Measurements from ENCODE around the gene TMEM178B. TPM values are rescaled to one million over a fixed set of nuclear protein-coding genes. Genes with fewer than 3 reads are reported as not detected.

TMEM178B gene
- total and polyA plus RNA-seq, 10 of the 15 experiments (the other 5 are each of a cell fraction or from before 2014, with no cell fraction given) = 0.01 to 1.1 (median 0.04) TPM; not detected in 2

- no peak overlapping the region for H3K4me3 ChIP-seq
- no peaks in the 10 kb centered on the region; the same call in 1 of the 2 replicates for H4K20me1 ChIP-seq (ENCODE audit: control insufficient read depth, insufficient read depth)
- no peaks in the 10 kb centered on the region for H3K36me3 ChIP-seq (ENCODE audit: control insufficient read depth in 2 of 2, insufficient read depth in 2 of 2, low read length in 1 of 2)
- in situ Hi-C loops (cut with MboI) (no loop called here), intact Hi-C loops (cut with micrococcal nuclease; ENCODE audit: unreplicated experiment) (no loop called here)
- ChIA-PET SMC1A (ENCODE audit: uncharacterized antibody, unreplicated experiment) (interaction anchor here (1.7 kb wide), 1 partner anchor 9 kb away, joined by 5 read pairs; no protein-coding TSS in a partner anchor), CTCF (interaction anchor here (0.7 to 2.0 kb wide), 7 partner anchors 15 to 559 kb away, joined by 3 to 7 read pairs (median 4); partner anchors contain the start of gene MRPS33), RAD21 (ENCODE audit: unreplicated experiment) (interaction anchor here (0.6 to 1.6 kb wide), 3 partner anchors 10 to 218 kb away, joined by 3 to 7 read pairs (median 5); partner anchors contain the start of gene MRPS33), POLR2A (no interaction called here)
- H3K27ac ChIP-seq (ENCODE audit: control insufficient read depth, insufficient read depth) = no peak overlapping the region
- FAIRE-seq (no peak), ATAC-seq (no peak), DNase-seq (ENCODE audit: low read depth, low spot score) (no peak)
- H3K9me3 ChIP-seq (replicated peaks; ENCODE audit: control insufficient read depth, insufficient read depth, low read length) = no peaks in the 10 kb centered on the region
- H3K79me2 ChIP-seq (ENCODE audit: control insufficient read depth, insufficient read depth, low read length) = no peaks in the 10 kb centered on the region
- H3K4me1 ChIP-seq (ENCODE audit: control insufficient read depth, insufficient read depth, low read length) = no peaks in the 10 kb centered on the region
- no peak overlapping the region for H2AFZ ChIP-seq (ENCODE audit: control insufficient read depth, low read depth, low read length)
- no peak overlapping the region for H3K9ac ChIP-seq (ENCODE audit: control insufficient read depth, insufficient read depth, low read length)
- TF ChIP-seq SP1 (IDR thresholded peaks at IDR 0.05; ENCODE audit: low read depth, low read length) (no peak), KLF5 (IDR thresholded peaks at IDR 0.05; ENCODE audit: partially characterized antibody) (no peak), NFYB (IDR thresholded peaks at IDR 0.05; ENCODE audit: insufficient read depth, low read depth, low read length) (no peak), EP300 (IDR thresholded peaks at IDR 0.05; ENCODE audit: borderline replicate concordance in 1 of 2, control insufficient read depth in 1 of 2, low read depth in 2 of 2, low read length in 2 of 2) (no peak), SMAD1 (IDR thresholded peaks at IDR 0.05; ENCODE audit: low read depth, partially characterized antibody) (no peak), BHLHE40 (IDR thresholded peaks at IDR 0.05; ENCODE audit: borderline replicate concordance in 1 of 2, low read depth in 2 of 2, low read length in 1 of 2) (no peak), NR2F1 (conservative IDR thresholded peaks at IDR 0.05) (no peak), SREBF1 (IDR thresholded peaks at IDR 0.05; ENCODE audit: low read length) (no peak), CHD1 (IDR thresholded peaks at IDR 0.05; ENCODE audit: low read depth, low read length) (no peak), NR2C2 (IDR thresholded peaks at IDR 0.05; ENCODE audit: borderline replicate concordance, control insufficient read depth, insufficient read length, low read depth) (no peak), ZNF207 (IDR thresholded peaks at IDR 0.05; ENCODE audit: borderline replicate concordance) (no peak)
- TF ChIP-seq, protein P1, sequence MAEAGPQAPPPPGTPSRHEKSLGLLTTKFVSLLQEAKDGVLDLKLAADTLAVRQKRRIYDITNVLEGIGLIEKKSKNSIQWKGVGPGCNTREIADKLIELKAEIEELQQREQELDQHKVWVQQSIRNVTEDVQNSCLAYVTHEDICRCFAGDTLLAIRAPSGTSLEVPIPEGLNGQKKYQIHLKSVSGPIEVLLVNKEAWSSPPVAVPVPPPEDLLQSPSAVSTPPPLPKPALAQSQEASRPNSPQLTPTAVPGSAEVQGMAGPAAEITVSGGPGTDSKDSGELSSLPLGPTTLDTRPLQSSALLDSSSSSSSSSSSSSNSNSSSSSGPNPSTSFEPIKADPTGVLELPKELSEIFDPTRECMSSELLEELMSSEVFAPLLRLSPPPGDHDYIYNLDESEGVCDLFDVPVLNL (IDR thresholded peaks at IDR 0.05; ENCODE audit: low read depth, low read length) = no peak
- TF ChIP-seq, protein P2, sequence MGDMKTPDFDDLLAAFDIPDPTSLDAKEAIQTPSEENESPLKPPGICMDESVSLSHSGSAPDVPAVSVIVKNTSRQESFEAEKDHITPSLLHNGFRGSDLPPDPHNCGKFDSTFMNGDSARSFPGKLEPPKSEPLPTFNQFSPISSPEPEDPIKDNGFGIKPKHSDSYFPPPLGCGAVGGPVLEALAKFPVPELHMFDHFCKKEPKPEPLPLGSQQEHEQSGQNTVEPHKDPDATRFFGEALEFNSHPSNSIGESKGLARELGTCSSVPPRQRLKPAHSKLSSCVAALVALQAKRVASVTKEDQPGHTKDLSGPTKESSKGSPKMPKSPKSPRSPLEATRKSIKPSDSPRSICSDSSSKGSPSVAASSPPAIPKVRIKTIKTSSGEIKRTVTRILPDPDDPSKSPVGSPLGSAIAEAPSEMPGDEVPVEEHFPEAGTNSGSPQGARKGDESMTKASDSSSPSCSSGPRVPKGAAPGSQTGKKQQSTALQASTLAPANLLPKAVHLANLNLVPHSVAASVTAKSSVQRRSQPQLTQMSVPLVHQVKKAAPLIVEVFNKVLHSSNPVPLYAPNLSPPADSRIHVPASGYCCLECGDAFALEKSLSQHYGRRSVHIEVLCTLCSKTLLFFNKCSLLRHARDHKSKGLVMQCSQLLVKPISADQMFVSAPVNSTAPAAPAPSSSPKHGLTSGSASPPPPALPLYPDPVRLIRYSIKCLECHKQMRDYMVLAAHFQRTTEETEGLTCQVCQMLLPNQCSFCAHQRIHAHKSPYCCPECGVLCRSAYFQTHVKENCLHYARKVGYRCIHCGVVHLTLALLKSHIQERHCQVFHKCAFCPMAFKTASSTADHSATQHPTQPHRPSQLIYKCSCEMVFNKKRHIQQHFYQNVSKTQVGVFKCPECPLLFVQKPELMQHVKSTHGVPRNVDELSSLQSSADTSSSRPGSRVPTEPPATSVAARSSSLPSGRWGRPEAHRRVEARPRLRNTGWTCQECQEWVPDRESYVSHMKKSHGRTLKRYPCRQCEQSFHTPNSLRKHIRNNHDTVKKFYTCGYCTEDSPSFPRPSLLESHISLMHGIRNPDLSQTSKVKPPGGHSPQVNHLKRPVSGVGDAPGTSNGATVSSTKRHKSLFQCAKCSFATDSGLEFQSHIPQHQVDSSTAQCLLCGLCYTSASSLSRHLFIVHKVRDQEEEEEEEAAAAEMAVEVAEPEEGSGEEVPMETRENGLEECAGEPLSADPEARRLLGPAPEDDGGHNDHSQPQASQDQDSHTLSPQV (IDR thresholded peaks at IDR 0.05) = no peak
- H3K4me2 ChIP-seq (ENCODE audit: control insufficient read depth, insufficient read depth) = no peak overlapping the region
- WGBS (ENCODE audit: insufficient coverage, insufficient replicate concordance, low lambda C conversion rate, missing lambda C conversion rate) = 10% methylated on average over 4 of the region's 4 CpGs
- no TSS peak for BruUV-seq (replicated peaks)
- H3K27me3 ChIP-seq (replicated peaks in 1 of 2; ENCODE audit: control insufficient read depth in 2 of 2, insufficient read depth in 2 of 2, low read length in 1 of 2) = no peaks in the 10 kb centered on the region; a peak in 1 of 4 replicates
Observed at GRCh38 chr7:141232286-141233051, 158.6 kb downstream of the TMEM178B start.

All from GM12878 (cell line).